Neuron (in vitro differentiated cells): ENCODE measurements around the gene SNX21.
"Not testable (repeated sequence)": the region's sequence is repeated elsewhere in the genome, so short reads cannot be mapped to it uniquely, and the experiment has no call there.

Source experiments
- H2AFZ ChIP-seq: one replicate; pipeline ENCODE4 v1.6.1; 2013; ENCODE audit warnings: low read depth, mild to moderate bottlenecking, inconsistent platforms, low read length, moderate library complexity
- H3K27me3 ChIP-seq: one replicate; pipeline ENCODE4 v1.6.1; 2013; ENCODE audit warnings: low read length; ENCODE audit not compliant: insufficient read depth
- H3K36me3 ChIP-seq: one replicate; pipeline ENCODE4 v1.6.1; 2013; ENCODE audit warnings: low read length; ENCODE audit not compliant: insufficient read depth
- H3K4me1 ChIP-seq: one replicate; pipeline ENCODE4 v1.6.1; 2013; ENCODE audit warnings: low read length; ENCODE audit not compliant: insufficient read depth
- H3K4me3 ChIP-seq: 2 replicates; pipeline ENCODE4 v1.5.1; 2013; ENCODE audit warnings: mild to moderate bottlenecking, low read length, moderate library complexity
- H3K9me3 ChIP-seq: one replicate; pipeline ENCODE4 v1.6.1; 2013; ENCODE audit warnings: low read length

SNX21 gene

GRCh38 chr20:45833030-45833882, at the start of gene SNX21:
TSS of gene SNX21 (plus strand) at chr20:45833799. CDS start at chr20:45833920, 121 bp downstream.
- peaks cover 6% of the 10 kb centered on the region for H3K36me3 ChIP-seq
- H3K4me3 ChIP-seq = peak within 1 kb of the TSS; percentile 74
- no peaks in the 10 kb centered on the region for H3K27me3 ChIP-seq
- H3K4me1 ChIP-seq = peaks cover 12% of the 10 kb centered on the region
- H3K9me3 ChIP-seq = no peaks in the 10 kb centered on the region
- peak within 1 kb of the TSS; percentile 83 for H2AFZ ChIP-seq

- Histone ChIP-seq H3K27me3 (no peaks in the 10 kb centered on the region), H3K9me3 (no peaks in the 10 kb centered on the region), H3K4me1 (peaks cover 9% of the 10 kb centered on the region), H3K36me3 (no peaks in the 10 kb centered on the region), H3K4me3 (no peak overlapping the region), H2AFZ (no peak overlapping the region)
These were observed 45.2 kb upstream of the SNX21 start for GRCh38 chr20:45788351-45788750.

GRCh38 chr20:45792317-45793118, 41.1 kb upstream of the SNX21 start:
- Histone ChIP-seq H2AFZ (peak overlapping the region; percentile 75), H3K27me3 (no peaks in the 10 kb centered on the region), H3K4me3 (peak overlapping the region; percentile 97), H3K36me3 (peaks cover 31% of the 10 kb centered on the region), H3K4me1 (peaks cover 9% of the 10 kb centered on the region), H3K9me3 (no peaks in the 10 kb centered on the region)

GRCh38 chr20:45796337-45797065, 37.1 kb upstream of the SNX21 start:
- Histone ChIP-seq H3K4me1 (peaks cover 9% of the 10 kb centered on the region), H3K36me3 (peaks cover 38% of the 10 kb centered on the region), H3K4me3 (no peak overlapping the region), H3K27me3 (no peaks in the 10 kb centered on the region), H2AFZ (no peak overlapping the region), H3K9me3 (no peaks in the 10 kb centered on the region)

- H3K4me3 ChIP-seq, H3K4me1 ChIP-seq, H2AFZ ChIP-seq, H3K27me3 ChIP-seq, H3K9me3 ChIP-seq: not testable (repeated sequence)
- H3K36me3 ChIP-seq = peaks cover 46% of the 10 kb centered on the region
These were observed 36.1 kb upstream of the SNX21 start for GRCh38 chr20:45797510-45797909.

GRCh38 chr20:45797955-45798354, 35.6 kb upstream of the SNX21 start:
- H3K4me1 ChIP-seq, H2AFZ ChIP-seq, H3K27me3 ChIP-seq, H3K4me3 ChIP-seq, H3K9me3 ChIP-seq: not testable (repeated sequence)
- H3K36me3 ChIP-seq = peaks cover 50% of the 10 kb centered on the region

- no peaks in the 10 kb centered on the region for H3K27me3 ChIP-seq
- peaks cover 57% of the 10 kb centered on the region for H3K36me3 ChIP-seq
- no peaks in the 10 kb centered on the region for H3K4me1 ChIP-seq
- H3K9me3 ChIP-seq = no peaks in the 10 kb centered on the region
- H2AFZ ChIP-seq = no peak overlapping the region
- no peak overlapping the region for H3K4me3 ChIP-seq
These were observed 34.5 kb upstream of the SNX21 start for GRCh38 chr20:45798935-45799642.

- Histone ChIP-seq H3K27me3 (no peaks in the 10 kb centered on the region), H3K9me3 (no peaks in the 10 kb centered on the region), H2AFZ (no peak overlapping the region), H3K36me3 (peaks cover 56% of the 10 kb centered on the region), H3K4me1 (no peaks in the 10 kb centered on the region), H3K4me3 (no peak overlapping the region)
These were observed 31.7 kb upstream of the SNX21 start for GRCh38 chr20:45801851-45802250.

GRCh38 chr20:45810191-45810970, 23.2 kb upstream of the SNX21 start:
- Histone ChIP-seq H3K4me3 (no peak overlapping the region), H3K9me3 (peaks cover 2% of the 10 kb centered on the region), H2AFZ (no peak overlapping the region), H3K27me3 (no peaks in the 10 kb centered on the region), H3K36me3 (peaks cover 50% of the 10 kb centered on the region), H3K4me1 (peaks cover 12% of the 10 kb centered on the region)

GRCh38 chr20:45812157-45813005, 21.2 kb upstream of the SNX21 start, which contains the start of gene UBE2C:
TSS of gene UBE2C (plus strand) at chr20:45812644. CDS start at chr20:45812696, 52 bp downstream.
- peak within 1 kb of the TSS; percentile 83 for H3K4me3 ChIP-seq
- H2AFZ ChIP-seq = no peak within 1 kb of the TSS
- peaks cover 50% of the 10 kb centered on the region for H3K36me3 ChIP-seq
- H3K4me1 ChIP-seq = peaks cover 12% of the 10 kb centered on the region
- H3K27me3 ChIP-seq = no peaks in the 10 kb centered on the region
- peaks cover 2% of the 10 kb centered on the region for H3K9me3 ChIP-seq

GRCh38 chr20:45813006-45813340, 20.6 kb upstream of the SNX21 start:
- peak overlapping the region; percentile 83 for H3K4me3 ChIP-seq
- peaks cover 2% of the 10 kb centered on the region for H3K9me3 ChIP-seq
- H2AFZ ChIP-seq = no peak overlapping the region
- H3K27me3 ChIP-seq = no peaks in the 10 kb centered on the region
- peaks cover 47% of the 10 kb centered on the region for H3K36me3 ChIP-seq
- H3K4me1 ChIP-seq = peaks cover 12% of the 10 kb centered on the region
